Measurements from ENCODE around the gene ZNF454.

The ZNF454 gene

DNA sequence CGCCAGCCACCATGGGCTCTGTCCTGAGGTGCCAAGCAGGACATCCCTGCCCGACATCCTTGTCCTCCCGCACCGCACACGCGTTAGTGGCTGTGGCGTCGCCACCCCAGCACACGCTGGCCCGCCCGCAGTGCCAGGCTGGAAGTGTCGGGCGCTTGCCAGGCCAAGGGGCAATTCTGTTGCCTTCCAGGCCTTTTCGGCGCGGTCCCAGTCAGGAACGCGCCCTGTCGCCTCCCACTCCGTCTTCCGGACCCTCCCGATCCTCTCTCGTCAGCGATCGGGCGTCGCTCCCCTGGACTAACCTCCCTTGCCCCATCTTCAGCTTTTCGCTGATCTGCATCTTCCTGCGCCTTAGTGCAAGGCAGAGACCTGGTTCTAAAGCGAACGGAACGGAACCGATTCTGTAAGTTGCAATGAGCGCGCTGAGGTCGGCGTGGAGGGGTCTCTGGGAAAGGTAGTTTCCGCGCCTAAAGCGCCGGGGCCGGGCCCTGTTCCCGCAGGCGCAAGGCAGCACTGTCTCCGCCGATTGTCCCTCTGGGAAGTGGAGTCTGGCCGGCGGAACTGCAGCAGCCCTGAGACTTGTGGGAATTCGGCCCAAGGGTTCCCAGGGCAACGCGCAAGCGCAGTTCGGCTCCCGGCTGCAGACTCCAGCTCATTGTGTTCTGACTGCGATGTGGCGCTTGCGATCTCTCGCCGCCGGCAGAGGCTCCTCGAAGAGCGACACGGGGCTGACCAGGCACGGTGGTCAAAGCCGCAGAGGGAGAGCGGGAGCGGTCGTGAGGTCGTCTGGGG lies at the start of gene ZNF454:
TSS of gene ZNF454 (plus strand) at position 630 of the 792 bp plus-strand sequence. CDS start 1,594 bp downstream, outside the sequence.
- DNase-seq, result no peak

DNA sequence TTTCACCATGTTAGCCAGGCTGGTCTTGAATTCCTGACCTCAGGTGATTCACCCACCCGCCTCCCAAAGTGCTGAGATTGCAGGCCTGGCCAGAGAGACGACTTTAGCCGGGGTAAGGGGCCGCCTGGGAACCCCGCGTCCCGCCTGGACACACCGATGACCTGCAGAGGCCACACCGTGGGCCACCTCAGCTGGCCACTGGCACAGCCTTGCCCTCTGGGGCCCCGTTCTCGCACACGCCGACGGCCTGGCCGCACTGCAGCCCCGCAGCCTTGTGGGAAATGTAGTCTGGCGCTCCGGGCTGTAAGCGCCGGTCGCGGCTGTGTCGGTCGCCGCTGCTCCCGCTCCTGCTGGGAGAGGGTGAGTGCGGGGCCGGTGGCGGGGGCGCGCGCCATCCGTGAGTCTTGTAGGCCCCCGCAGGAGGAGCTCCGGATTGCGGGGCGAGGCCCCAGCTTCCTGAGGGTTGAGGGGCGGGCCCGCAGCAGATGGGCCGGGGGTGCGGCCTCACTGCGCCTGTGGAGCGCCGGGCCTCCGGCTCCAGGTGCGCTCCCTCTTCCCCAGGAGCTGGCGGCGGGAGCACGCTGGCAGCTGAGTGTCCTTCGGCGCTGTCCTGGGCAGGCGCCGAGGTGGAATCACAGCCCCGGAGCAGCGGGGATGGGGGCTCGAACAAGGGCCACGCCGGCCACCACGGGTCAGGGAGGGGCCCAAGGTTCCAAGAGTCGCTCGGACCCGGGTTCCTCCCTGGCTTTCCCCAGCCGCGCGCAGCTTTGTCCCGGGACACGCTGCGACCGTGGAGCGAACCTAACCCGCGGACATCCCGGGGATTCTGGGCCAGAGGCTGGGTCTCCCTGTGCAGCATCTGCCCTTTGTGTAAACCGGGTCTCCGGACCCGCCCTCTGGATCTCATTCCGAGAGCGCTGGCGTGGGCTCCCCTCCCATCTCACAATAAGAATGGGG lies 45.1 kb upstream of the ZNF454 start, which contains the start of gene ZFP2:
TSS of gene ZFP2 (plus strand) at position 299 of the 957 bp plus-strand sequence. CDS start 35,401 bp downstream, outside the sequence.
- DNase-seq, result no peak

DNA sequence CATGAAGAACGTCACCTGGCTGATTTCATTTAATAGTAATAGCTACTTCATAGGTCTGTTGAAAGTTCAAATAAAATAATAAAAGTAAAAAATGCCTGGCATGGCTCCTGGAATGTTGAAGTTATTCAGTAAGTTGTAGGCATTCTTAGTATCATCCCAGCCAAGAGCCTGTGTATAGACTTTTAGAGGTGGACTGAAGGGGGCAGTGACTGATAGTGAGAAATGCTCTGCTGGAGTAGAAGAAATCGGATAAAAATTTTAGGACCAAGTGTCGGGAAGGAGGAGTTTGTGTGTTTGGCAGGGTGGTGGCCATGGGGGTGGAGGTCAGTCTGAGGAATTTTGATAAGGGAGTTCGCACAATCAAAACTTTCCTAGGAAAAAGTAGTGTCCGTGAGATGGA lies 41.7 kb upstream of the ZNF454 start:
- no peak for DNase-seq

DNA sequence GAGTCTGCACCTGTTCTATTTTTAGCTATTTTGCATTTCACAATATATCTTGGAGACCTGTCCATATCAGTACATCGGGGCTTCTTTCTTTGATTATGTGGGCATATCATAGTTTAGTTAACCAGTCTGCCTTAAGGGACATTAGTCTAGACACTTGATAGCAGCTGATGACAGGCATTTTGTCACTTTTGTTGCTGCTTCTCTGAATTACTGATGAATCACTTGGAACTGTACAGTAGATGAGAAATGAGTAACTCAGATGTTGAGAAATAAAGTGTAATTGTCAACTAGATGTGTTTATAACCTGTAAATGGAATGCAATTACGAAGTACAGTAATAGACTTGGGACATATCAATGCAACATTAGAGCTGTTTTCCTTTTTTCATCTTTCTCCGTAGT lies 38.1 kb upstream of the ZNF454 start:
- no peak for DNase-seq

DNA sequence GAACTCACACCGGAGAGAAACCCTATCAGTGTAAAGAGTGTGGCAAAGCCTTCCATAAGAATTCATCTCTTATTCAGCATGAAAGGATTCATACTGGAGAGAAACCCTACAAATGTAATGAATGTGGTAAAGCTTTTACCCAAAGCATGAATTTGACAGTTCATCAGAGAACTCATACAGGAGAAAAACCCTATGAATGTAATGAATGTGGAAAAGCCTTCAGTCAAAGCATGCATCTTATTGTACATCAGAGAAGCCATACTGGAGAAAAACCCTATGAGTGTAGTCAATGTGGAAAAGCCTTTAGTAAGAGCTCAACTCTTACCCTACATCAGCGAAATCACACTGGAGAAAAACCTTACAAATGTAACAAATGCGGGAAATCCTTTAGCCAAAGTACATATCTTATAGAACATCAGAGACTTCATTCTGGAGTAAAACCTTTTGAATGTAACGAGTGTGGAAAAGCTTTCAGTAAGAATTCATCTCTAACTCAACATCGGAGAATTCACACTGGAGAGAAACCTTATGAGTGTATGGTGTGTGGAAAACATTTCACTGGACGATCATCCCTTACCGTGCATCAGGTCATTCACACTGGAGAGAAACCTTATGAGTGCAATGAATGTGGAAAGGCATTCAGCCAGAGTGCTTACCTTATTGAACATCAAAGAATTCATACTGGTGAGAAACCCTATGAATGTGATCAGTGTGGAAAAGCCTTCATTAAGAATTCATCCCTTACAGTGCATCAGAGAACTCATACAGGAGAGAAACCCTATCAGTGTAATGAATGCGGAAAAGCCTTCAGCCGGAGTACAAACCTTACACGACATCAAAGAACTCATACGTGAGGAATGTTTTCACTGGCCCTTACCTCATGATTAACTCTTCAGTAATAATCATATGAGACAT lies 8.9 kb upstream of the ZNF454 start:
- no peak for DNase-seq

DNA sequence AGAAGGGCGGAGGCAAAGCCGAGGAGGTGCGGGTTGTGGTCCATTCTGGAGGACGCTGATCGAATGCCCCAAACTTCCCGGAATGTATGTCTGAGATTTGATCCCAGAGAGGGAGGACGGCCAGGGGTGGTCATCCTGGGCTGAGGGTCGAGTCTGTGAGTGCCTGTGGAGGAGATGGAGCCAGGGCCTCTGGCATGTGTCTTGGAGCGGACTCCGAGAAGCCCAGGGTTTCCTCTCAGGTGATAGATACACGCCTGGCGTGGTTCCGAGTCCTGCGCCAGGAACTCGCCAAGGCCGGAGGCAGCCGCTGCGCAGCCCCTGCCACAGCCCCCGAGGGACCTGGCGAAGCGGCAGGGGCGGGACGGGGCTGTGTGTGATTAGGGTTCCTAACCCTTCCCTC lies 363 bp downstream of the ZNF454 start:
- DNase-seq, result no peak

DNA sequence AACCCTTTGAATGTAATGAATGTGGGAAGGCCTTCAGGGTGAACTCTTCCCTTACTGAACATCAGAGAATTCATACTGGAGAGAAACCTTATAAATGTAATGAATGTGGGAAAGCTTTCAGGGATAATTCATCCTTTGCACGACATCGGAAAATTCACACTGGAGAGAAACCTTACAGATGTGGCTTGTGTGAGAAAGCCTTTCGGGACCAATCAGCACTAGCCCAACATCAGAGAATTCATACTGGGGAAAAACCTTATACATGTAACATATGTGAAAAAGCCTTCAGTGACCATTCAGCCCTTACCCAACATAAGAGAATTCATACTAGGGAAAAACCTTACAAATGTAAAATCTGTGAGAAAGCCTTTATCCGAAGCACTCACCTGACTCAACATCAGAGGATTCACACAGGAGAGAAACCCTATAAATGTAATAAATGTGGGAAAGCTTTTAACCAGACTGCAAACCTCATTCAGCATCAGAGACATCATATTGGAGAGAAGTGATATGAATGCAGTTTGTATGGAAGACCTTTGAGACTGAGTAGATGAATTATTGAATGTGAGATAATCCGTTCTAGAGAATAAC lies 24.6 kb downstream of the ZNF454 start:
- no peak for DNase-seq

DNA sequence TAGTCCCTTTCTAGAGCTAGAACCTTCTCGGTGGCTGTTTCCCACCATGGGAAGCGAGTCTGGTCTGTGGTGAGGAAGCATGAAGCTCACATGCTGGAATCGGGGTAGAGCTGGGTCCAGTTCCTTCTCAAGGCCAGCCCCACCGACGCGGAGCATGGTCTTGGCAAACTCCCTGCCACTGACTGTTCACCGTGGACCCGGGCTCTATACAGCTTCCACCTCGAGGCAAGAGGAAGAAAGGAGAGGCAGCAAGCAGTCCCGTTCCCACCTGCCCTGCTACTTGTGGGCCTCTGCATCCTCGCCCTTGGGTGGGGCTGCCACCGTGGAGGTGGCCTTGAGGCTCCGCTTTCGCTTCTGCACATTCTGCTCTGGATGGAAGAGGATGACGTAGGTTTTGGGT lies 40.4 kb downstream of the ZNF454 start:
- DNase-seq, result no peak

DNA sequence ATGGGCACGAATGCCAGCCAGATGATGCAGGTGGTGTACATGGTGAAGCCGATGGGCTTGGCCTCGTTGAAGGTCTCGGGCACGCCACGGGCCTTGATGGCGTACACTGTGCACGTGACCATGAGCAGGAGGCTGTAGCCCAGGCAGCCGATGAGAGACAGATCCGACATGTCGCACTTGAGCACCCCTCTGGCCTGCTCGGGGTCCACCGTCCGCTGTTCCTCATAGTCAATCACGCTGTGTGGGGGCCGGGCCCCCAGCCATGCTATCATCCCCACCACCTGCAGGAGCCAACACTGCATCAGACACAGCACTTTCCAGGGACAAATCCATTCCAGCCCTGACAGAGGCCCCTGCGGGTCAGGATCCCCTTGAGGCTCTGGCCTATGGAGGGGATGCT lies 41.9 kb downstream of the ZNF454 start:
- no peak for DNase-seq

DNA sequence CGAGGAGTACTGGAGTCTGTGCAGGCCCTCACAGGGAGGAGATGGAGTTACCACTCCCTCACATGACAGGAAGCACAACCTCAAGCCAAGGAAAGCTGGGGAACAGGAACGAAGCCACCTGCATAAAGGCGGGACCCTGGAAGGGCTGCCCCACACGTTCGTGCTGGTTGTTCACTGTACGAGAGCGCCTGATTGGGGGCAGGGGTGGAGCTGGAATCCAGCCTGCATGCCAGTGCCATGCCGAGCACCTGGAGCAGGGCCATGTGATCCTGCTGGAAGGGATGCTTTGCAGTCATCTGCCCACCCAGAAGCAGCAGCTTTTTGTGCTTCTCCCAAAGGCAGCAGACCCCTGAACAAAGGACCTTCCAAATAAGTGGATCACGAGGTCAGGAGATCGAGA lies 42.7 kb downstream of the ZNF454 start:
- no peak for DNase-seq

DNA sequence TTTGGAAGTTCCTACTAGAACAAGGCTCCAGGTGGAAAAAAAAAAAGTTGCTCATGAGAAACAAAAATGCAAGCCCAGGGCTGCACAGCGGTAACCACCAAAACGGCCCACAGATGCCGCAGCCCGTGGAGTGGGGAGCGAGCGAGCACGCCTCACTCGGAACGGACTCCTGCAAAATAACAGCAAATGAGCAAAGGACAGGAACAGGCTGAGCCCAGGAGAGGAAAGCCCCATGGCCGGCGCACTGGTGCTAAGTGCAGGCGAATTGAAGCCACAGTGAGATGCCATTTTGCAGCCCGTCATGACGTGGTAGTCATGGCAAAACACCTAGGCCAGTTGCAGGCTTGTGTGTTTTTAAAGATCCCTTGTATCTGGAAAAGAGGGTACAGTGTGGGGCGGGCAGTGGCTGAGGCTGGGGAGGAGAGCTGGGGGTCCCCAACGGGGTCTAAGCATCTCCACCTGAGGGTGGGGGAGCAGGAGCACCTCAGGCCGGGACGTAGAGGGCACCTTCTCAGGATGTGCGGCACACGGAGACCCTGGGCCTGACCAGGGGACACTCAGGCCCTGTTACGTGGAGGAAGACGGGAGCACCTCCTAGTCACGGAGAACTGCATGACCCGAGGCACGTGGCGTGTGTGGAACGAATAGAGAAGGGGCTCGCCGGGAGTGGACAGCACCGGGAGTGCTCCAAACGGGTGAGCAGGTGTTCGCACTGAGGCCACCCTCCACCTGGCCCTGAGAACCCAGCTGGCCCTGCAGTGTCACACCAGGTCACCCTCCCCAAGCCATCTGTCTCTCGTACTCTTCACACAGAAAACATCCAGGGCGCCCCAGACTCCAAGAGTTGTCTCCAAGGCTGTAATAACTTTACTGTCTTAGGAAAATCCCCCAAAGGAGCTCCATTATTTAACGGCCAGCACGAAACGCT lies 43.4 kb downstream of the ZNF454 start:
- no peak for DNase-seq

DNA sequence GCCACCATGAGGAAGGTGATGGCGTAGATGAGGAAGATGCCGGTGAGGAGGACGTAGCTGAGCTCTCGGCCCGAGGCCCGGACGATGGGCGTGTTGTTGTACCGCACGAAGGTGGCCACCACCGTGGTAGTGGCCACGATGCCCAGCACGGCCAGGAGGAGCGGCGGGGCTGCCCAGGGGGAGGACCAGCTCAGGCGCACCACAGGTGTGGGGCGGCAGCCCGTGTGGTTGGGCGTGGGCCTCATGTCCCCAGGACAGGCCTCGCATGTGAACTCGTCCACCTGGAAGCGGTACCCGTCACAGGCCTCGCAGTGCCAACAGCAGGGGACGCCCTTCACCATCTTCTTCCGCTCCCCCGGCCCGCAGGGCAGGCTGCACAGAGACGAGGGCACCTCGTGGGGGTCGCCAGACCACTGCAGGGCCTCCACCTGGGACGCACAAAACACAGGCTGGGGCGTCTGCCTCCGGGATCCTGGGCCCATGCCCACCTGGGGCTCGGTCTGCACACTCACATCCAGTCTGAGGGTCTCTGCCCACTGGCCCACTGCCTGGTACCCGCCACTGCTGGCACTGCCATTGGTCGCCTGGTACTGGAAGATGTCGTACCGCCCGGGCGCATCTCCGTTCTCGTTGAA lies 45.4 kb downstream of the ZNF454 start:
- no peak for DNase-seq

DNA sequence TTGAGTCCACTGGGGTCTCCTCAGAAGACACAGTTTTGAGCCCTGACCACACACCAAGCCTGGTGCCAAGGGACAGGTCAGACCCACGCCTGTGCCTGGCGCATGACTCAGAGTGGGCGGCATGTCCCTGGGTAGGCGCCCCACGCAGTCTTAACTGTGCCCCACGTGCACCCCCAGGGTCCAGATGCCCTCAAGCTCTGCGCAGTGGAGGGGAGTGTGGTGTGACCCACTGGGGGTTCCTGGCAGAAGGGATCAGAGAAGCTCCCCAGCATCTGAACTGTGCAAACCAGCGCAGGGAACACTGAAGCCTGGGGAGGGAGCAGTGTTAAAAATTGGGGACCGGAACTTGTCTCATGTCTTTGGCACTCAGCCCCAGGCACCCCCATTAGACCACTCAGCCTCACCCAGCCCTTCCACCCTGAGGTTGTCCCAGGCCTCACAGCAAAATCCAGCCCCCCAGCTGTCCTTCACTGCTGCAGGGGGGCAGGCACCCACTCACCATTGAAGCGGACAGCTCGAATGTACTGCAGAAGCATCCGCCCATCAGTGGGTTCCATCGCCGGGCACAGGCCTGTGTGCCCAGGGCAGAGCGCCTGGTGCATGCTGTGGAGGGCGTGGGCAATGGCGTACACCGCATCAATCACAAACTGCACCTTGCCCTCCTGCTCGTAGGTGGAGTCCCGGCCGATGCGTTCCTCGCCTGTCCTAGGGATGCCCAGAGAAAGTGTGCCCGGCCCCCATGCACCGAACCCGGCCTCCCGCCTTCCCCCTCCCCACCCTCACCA lies 47.6 kb downstream of the ZNF454 start:
- no peak for DNase-seq

DNA sequence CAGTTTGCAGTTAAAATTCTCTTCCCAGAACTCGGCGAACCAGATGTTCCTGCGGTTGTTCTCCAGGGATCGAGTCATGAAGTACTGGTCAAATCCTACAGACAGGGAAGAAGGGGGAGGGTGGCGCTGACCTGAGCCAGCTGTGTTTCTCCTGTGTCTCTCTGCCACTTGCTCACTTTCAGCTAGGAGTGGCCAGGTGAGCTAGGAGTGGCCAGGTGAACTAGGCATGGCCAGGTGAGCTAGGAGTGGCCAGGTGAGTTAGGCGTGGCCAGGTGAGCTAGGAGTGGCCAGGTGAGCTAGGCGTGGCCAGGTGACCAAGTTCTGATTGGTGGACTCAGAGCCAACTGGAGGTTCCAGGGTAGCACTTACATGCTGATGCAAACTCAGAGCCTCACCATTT lies 48.3 kb downstream of the ZNF454 start:
- no peak for DNase-seq

DNA sequence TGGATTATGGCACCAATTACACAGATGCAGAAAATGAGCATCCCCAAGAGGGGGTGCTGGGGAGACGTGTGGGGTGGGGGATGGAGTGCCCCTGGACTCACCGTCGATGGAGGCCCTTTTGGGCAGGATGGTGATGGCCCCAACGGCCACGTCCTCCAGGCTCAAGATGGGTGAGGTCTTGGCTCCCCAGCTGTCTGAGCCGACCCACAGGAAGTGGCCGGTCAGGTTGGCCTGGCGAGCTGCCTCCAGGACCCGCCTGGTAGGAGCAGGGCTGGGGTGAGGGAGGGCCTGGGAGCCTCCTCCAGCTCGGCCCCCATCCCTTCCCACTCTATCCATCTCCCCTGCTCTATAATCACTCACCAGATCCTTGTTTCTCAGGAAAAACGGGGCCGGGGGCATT lies 49.5 kb downstream of the ZNF454 start:
- DNase-seq, result no peak

DNA sequence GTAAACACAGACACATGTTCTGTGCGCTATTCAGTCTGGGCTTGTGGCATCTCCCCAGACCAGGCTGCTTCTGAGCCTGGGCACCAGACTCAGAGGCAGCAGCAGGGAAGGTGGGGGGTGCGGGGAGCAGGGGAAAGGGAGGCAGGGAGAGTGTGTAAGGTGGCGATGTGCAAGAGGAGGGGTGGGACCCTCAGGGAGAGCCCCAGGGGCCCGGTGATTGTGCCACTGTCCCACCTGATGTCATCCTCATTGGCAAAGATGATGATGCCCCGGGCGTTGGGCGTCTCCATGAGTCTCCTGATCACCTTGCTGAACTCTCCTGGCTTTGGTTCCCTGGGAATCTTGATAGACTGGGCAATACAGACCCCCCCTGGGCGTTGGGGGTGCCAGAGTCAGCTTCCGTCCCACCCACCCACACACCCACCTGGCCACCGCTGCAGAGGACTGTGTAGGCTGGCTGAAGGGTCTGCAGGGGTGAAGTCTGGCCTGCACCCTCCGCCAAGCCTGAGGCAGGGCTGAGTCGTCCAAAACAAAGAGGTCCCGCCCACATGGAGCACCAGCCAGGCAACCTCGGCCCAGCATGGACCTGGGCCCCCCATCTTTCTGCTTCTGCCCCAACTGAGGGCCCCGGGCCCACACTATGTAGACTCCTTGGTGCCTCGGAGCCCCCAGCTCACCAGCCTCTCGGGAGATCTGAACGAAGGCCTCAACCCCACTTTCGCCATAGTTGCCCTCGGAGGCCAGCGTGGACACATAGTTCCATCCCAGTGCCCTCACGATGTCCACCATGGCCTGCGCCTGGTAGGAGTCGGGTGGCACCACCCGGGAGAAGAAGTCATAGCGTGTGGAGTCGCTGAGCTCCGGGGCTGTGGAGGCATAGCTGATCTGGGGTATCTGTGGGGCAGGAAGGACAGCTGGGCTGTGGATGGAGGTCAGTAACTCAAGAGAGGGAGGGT lies 50.5 kb downstream of the ZNF454 start:
- no peak for DNase-seq

DNA sequence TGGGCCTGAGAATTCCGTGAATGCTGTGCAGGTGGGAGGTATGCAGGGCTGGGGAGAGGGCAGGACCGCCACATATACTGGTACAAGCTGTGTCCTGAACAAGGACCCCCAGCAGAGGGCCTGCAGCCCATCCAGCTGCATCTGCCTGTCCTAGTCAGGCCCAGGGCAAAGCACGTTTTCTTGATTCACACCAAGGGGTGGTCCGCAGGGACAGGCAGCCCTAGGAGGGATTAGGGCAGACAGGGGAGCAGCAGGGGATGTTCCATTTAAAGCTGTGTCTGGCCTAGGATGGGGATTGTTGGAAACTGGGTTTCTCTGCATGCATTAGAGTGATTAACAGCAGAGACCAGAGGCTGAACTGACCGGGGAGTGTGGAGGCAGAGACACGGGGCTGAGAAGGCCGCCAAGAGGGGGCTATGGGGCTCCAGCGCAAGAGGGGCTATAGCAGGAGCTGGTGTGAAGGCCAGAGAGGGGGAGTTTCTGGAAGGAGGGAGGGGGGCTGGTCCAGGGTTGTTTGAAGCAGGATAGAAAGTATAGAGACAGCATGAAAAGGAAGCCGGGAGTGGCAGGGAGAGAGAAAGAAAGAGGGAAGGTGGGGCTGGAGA lies 51.4 kb downstream of the ZNF454 start:
- DNase-seq, result no peak

DNA sequence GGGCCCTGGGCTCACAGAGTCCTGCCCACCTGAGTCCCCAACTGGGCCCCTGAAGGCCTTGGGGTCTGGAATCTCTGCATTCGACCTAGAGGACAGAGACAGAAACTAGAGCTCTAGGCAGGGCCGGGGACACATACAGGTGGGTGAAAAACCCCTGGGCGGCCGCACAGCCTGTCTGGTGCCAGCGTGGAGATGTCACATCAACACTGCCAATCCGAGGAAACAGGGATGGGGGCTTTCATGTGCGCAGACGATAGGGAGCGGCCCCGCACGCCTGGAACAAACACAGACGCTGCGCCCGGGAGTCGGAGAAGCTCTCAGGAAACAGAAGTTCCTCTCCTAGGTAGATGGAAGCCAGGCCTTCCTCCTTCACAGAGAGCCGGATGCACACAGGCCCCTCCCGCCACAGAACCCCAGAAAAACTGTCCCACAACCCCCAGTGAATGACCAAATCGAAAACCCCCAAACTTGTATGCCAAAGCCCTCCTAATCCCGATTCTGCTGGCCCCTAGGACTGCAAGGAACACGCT lies 52.3 kb downstream of the ZNF454 start:
- DNase-seq, result no peak

Data from NCI-H2081 treated with DMSO at 0.1 percent for 48 hours (cell line).